CD4-positive, alpha-beta T cell (primary cell): ENCODE data around the gene DRAXIN. TPM values are rescaled to one million over a fixed set of nuclear protein-coding genes. Genes with fewer than 3 reads are reported as not detected.

Source experiments
- ATAC-seq: fragments of 200-7000 bp; cut with Tn5 transposase; one replicate; pipeline ENCODE4 v1.10.0; 2022; ENCODE audit warnings: mild to moderate bottlenecking; ENCODE audit not compliant: poor library complexity
- CTCF ChIA-PET: fragments of 350-600 bp; sonication (Branson Sonifier 250); formaldehyde crosslinking; loops from one replicate; lab custom pipeline; 2021; ENCODE audit warnings: antibody characterized with exemption, inconsistent platforms; lab: Charles Lee
- POLR2A ChIA-PET: fragments of 350-600 bp; sonication (Branson Sonifier 250); formaldehyde crosslinking; loops from one replicate; lab custom pipeline; 2021; ENCODE audit warnings: antibody characterized with exemption, inconsistent platforms; lab: Charles Lee
- DNase-seq, 14 experiments: peaks; one replicate each; pipeline ENCODE4 v3.0.0-alpha.2; 2013 to 2020; ENCODE audit warnings: mixed read lengths in 2 of 14
- H3K27ac ChIP-seq, 2 donors: one replicate each; pipeline versions ENCODE4 v1.5.1 to v1.7.0; 2013; ENCODE audit warnings: low read length in 2 of 2, low read depth in 1 of 2, mild to moderate bottlenecking in 1 of 2
- H3K27me3 ChIP-seq, 2 experiments: 1 replicate in 1 of 2; 2 replicates in 1 of 2; pipeline versions ENCODE4 v1.6.1 to v1.7.0; 2013; ENCODE audit warnings: low read length in 2 of 2, control low read depth in 1 of 2, mild to moderate bottlenecking in 1 of 2, moderate library complexity in 1 of 2; ENCODE audit not compliant: insufficient read depth in 2 of 2, control insufficient read depth in 1 of 2
- H3K36me3 ChIP-seq: one replicate; pipeline ENCODE4 v1.6.1; 2013; ENCODE audit warnings: low read length, control low read depth; ENCODE audit not compliant: insufficient read depth
- H3K4me1 ChIP-seq: one replicate; pipeline ENCODE4 v1.6.1; 2013; ENCODE audit warnings: low read length, control low read depth; ENCODE audit not compliant: insufficient read depth
- H3K4me3 ChIP-seq: one replicate; pipeline ENCODE4 v1.5.1; 2013; ENCODE audit warnings: mild to moderate bottlenecking, low read length, moderate library complexity
- H3K9me3 ChIP-seq, 2 experiments: 1 replicate in 1 of 2; 2 replicates in 1 of 2; pipeline versions ENCODE4 v1.6.1 to v1.7.0; 2013; ENCODE audit warnings: low read length in 2 of 2, mild to moderate bottlenecking in 2 of 2, control low read depth in 1 of 2, moderate library complexity in 1 of 2; ENCODE audit not compliant: control insufficient read depth in 1 of 2, insufficient read depth in 1 of 2
- H3K27ac Mint-ChIP-seq: one replicate; pipeline ENCODE4 v1.8.0; 2020; ENCODE audit warnings: mixed read lengths
- H3K27me3 Mint-ChIP-seq: one replicate; pipeline ENCODE4 v1.8.0; 2021; ENCODE audit warnings: mixed read lengths
- H3K36me3 Mint-ChIP-seq: one replicate; pipeline ENCODE4 v1.8.0; 2021; ENCODE audit warnings: low read depth, mixed read lengths
- H3K4me1 Mint-ChIP-seq: one replicate; pipeline ENCODE4 v1.8.0; 2021; ENCODE audit warnings: low read depth, mixed read lengths
- H3K4me3 Mint-ChIP-seq: one replicate; pipeline ENCODE4 v1.8.0; 2020; ENCODE audit warnings: mild to moderate bottlenecking, mixed read lengths
- H3K9me3 Mint-ChIP-seq: one replicate; pipeline ENCODE4 v1.8.0; 2020; ENCODE audit warnings: mixed read lengths
- CTCF ChIP-seq: fragments of 200-600 bp; IDR thresholded peaks from one replicate; pipeline ENCODE4 v1.8.0; 2022; ENCODE audit warnings: antibody characterized with exemption, mild to moderate bottlenecking
- intact Hi-C, 2 experiments: fragments of 100-400 bp; cut with DNase I in 1 of 2; cut with micrococcal nuclease in 1 of 2; formaldehyde crosslinking; loops; one replicate each; pipeline versions ENCODE4 v1.15.1 to v1.9.0; 2023 to 2025; cut with DNase I, micrococcal nuclease
- total RNA-seq, 174 experiments: library from RNA in 2 of 174; stranded (reverse) in 2 of 174; gene quantifications; one replicate each; pipeline ENCODE4 v1.2.3 and lab custom pipeline; 2021 to 2026

Gene DRAXIN
- total RNA-seq, 2 experiments from 2014 or later = 0.05 to 0.08 TPM

GRCh38 chr1:11671205-11671543 is 20.3 kb upstream of the DRAXIN start:
- ATAC-seq (no peak), DNase-seq (no peak)
- Histone ChIP-seq H3K4me3 (no peak overlapping the region), H3K4me1 (no peaks in the 10 kb centered on the region), H3K27me3 (no peaks in the 10 kb centered on the region), H3K27ac (no peak overlapping the region), H3K9me3 (no peaks in the 10 kb centered on the region), H3K36me3 (peaks cover 37% of the 10 kb centered on the region)
- POLR2A ChIA-PET = no interaction called here
- CTCF ChIA-PET = no interaction called here
- Mint-ChIP-seq H3K36me3 (peaks cover 27% of the 10 kb centered on the region), H3K9me3 (no peaks in the 10 kb centered on the region), H3K4me1 (no peaks in the 10 kb centered on the region), H3K4me3 (no peak overlapping the region), H3K27ac (no peak overlapping the region), H3K27me3 (no peaks in the 10 kb centered on the region)
- TF ChIP-seq CTCF = no peak
- intact Hi-C loops = no loop called here

GRCh38 chr1:11671544-11672286 is 19.8 kb upstream of the DRAXIN start:
- Mint-ChIP-seq H3K27me3 (no peaks in the 10 kb centered on the region), H3K4me3 (no peak overlapping the region), H3K4me1 (no peaks in the 10 kb centered on the region), H3K27ac (no peak overlapping the region), H3K9me3 (no peaks in the 10 kb centered on the region), H3K36me3 (peaks cover 27% of the 10 kb centered on the region)
- Histone ChIP-seq H3K4me3 (no peak overlapping the region), H3K4me1 (no peaks in the 10 kb centered on the region), H3K9me3 (no peaks in the 10 kb centered on the region), H3K36me3 (peaks cover 41% of the 10 kb centered on the region), H3K27me3 (no peaks in the 10 kb centered on the region), H3K27ac (no peak overlapping the region)
- ChIA-PET CTCF (no interaction called here), POLR2A (no interaction called here)
- DNase-seq = no peak
- no peak for ATAC-seq
- no peak for TF ChIP-seq CTCF
- intact Hi-C loops = no loop called here

- ChIA-PET CTCF (interaction anchor here (0.7 to 1.4 kb wide), 2 partner anchors 9 to 13 kb away, joined by 4 to 5 read pairs; partner anchors contain the start of gene FBXO6), POLR2A (interaction anchor here (1.1 to 1.3 kb wide), 2 partner anchors 10 to 14 kb away, joined by 4 read pairs; partner anchors contain the start of gene FBXO6)
- intact Hi-C loops = no loop called here
- no peak overlapping the region for H3K4me3 ChIP-seq
- peaks cover 27% of the 10 kb centered on the region for H3K36me3 Mint-ChIP-seq
- H3K36me3 ChIP-seq = peaks cover 44% of the 10 kb centered on the region
- TF ChIP-seq CTCF = no peak
- H3K9me3 Mint-ChIP-seq = no peaks in the 10 kb centered on the region
- no peak overlapping the region for H3K27ac Mint-ChIP-seq
- H3K4me1 Mint-ChIP-seq = no peaks in the 10 kb centered on the region
- H3K27me3 ChIP-seq = no peaks in the 10 kb centered on the region
- no peak overlapping the region for H3K4me3 Mint-ChIP-seq
- H3K4me1 ChIP-seq = no peaks in the 10 kb centered on the region
- no peaks in the 10 kb centered on the region for H3K27me3 Mint-ChIP-seq
- DNase-seq (no peak), ATAC-seq (no peak)
- no peak overlapping the region for H3K27ac ChIP-seq
- H3K9me3 ChIP-seq = no peaks in the 10 kb centered on the region
Measured at GRCh38 chr1:11673089-11673769, 18.3 kb upstream of the DRAXIN start.
